ENCODE results near the gene CAMSAP1.

DNA sequence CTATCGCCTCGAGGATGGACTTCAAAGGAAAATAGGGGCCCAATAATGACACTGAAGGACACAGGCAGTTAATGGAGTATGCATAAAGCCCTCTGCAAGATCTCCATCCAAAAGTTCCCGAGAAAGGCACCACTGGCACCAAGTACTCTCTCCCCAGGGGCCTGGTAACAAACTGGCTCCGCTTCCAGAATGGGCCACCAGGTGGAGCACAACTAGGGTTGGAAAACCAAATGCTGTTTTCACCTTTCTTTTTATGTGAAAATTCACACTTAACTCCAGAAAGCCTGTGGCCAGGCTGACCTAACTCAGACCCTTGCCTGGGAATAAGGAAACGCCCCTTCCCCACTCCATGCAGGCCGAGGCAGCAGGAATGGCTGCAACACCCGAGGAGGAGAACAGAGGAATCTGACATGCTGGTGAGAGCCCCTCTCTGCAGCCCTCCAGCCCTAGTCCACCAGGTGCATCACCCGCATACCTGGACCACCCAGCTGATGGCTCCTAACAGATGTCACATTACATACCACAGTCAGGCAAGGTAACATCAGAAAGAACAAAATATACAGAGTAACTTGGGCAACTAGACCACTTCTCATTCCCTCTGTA, 42.8 kb downstream of the CAMSAP1 start:
- TF ChIP-seq POLR2AphosphoS5 (IDR thresholded peaks at IDR 0.05; ENCODE audit: low read depth, low read length) (no peak), POLR2A (IDR thresholded peaks at IDR 0.05; ENCODE audit: low read depth, low read length) (no peak), TAF1 (IDR thresholded peaks at IDR 0.05; ENCODE audit: low read depth, low read length) (no peak), PAX5 (IDR thresholded peaks at IDR 0.05; ENCODE audit: insufficient read depth, low read length, severe bottlenecking) (no peak), SPI1 (IDR thresholded peaks at IDR 0.05; ENCODE audit: low read depth, low read length) (no peak), POU2F2 (IDR thresholded peaks at IDR 0.05; ENCODE audit: low read depth, low read length) (no peak)

Data from GM12891 (cell line).